ENCODE data around the gene VWA8.

- TF ChIP-seq, protein P1, sequence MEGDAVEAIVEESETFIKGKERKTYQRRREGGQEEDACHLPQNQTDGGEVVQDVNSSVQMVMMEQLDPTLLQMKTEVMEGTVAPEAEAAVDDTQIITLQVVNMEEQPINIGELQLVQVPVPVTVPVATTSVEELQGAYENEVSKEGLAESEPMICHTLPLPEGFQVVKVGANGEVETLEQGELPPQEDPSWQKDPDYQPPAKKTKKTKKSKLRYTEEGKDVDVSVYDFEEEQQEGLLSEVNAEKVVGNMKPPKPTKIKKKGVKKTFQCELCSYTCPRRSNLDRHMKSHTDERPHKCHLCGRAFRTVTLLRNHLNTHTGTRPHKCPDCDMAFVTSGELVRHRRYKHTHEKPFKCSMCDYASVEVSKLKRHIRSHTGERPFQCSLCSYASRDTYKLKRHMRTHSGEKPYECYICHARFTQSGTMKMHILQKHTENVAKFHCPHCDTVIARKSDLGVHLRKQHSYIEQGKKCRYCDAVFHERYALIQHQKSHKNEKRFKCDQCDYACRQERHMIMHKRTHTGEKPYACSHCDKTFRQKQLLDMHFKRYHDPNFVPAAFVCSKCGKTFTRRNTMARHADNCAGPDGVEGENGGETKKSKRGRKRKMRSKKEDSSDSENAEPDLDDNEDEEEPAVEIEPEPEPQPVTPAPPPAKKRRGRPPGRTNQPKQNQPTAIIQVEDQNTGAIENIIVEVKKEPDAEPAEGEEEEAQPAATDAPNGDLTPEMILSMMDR (IDR thresholded peaks at IDR 0.05; ENCODE audit: control extremely low read depth in 1 of 3, insufficient read depth in 1 of 3, low read depth in 1 of 3, low read length in 3 of 3): peak in 2 of 3 experiments; percentile 6 to 13; a peak in 1 of 4 replicates
- TF ChIP-seq TBP (IDR thresholded peaks at IDR 0.05; ENCODE audit: low read depth, low read length) (no peak), SP2 (IDR thresholded peaks at IDR 0.05; ENCODE audit: low read length) (no peak), ATF3 (IDR thresholded peaks at IDR 0.05; ENCODE audit: insufficient read depth, low read depth, low read length) (no peak), RBBP5 (IDR thresholded peaks at IDR 0.05; ENCODE audit: borderline replicate concordance, low read depth, low read length) (no peak), POLR2A (IDR thresholded peaks at IDR 0.05; ENCODE audit: control extremely low read depth in 1 of 2, low read depth in 2 of 2, low read length in 2 of 2) (no peak), GABPA (IDR thresholded peaks at IDR 0.05; ENCODE audit: borderline replicate concordance, insufficient read depth, low read length) (no peak), EZH2 (IDR thresholded peaks at IDR 0.05; ENCODE audit: low read depth, low read length, severe bottlenecking) (no peak), TEAD4 (IDR thresholded peaks at IDR 0.05; ENCODE audit: low read depth, low read length) (no peak), SUZ12 (IDR thresholded peaks at IDR 0.05; ENCODE audit: low read length) (no peak)
Measured at GRCh38 chr13:41611385-41611784, 349.5 kb downstream of the VWA8 start.
